Activated gamma-delta T cell treated with Interleukin-2 at 50 U/mL for 16 hours (primary cell): ENCODE measurements around the gene FAM43A.

Source experiments
- DNase-seq: peaks from one replicate; pipeline ENCODE4 v3.0.0-alpha.2; 2020

Gene FAM43A

DNA sequence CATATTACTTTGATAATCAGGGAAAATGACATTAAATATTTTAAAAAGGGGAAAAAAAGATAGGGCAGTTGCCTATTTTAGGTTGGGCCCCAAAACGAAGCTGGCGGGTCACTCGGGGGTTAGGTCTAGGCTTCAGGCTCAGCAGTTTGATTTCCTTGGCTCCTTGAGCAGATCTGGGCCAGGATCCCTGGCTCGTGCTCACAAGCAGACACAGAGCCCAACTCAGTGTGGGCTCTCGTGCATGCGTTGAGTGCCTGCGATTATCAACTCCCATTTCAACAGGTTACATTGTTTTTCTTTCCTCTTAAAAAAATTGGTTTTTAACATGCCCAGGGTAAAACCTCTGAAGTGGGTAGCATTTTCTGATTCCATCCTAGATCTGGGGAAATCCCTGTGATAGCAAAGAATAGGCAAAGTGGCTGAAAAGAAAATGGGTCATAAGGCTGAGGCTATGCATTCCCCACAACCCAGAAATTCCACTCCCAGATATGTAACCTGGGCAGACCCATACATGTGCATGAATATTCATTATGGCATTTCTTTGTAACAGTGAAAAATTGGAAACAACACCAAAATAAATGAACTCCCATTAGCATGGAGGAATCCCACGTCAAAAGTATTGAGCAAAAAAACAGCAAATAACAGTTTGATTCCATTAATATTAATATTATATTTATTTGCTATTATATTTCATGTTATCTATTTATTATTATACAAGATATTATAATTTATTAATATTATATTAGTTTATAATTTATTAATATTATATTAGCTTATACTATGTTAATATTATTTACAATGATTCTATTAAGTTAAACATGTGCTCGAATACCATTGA lies 27.8 kb downstream of the FAM43A start:
- DNase-seq = no peak

DNA sequence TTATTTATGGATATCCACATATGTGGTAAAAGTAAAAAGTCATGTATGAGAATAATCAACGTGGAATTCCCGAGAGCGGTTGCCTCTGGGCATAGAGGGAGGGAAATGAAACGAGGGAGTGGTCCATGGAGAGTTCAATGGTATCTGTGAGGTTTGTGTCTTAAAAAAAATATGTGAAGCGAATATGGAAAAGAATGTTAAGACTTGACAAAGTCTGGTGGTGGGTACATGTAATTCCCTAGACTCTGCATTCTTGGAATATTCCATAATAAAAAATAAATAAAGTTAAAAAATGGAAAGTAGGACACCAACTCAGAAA lies 28.4 kb downstream of the FAM43A start:
- no peak for DNase-seq

DNA sequence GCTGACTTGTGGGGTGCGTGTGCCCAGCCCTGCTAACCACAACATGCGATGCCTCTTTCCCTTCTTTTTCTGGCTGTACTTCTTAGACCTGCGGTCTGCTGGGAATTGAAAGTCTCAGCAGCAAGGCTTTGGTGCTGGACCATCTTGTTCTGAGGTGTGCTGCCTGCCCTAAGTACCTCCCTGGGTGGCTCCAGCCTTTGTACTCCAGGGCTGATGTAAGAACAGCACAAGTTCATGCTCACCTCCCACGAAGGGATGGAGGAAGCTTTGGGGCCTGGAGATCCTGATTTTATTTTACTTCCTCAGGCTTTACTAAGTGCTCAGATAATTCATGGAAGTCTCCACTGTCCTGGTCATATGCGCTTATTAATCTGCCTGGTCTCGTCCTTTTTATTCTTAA lies 28.9 kb downstream of the FAM43A start:
- no peak for DNase-seq

DNA sequence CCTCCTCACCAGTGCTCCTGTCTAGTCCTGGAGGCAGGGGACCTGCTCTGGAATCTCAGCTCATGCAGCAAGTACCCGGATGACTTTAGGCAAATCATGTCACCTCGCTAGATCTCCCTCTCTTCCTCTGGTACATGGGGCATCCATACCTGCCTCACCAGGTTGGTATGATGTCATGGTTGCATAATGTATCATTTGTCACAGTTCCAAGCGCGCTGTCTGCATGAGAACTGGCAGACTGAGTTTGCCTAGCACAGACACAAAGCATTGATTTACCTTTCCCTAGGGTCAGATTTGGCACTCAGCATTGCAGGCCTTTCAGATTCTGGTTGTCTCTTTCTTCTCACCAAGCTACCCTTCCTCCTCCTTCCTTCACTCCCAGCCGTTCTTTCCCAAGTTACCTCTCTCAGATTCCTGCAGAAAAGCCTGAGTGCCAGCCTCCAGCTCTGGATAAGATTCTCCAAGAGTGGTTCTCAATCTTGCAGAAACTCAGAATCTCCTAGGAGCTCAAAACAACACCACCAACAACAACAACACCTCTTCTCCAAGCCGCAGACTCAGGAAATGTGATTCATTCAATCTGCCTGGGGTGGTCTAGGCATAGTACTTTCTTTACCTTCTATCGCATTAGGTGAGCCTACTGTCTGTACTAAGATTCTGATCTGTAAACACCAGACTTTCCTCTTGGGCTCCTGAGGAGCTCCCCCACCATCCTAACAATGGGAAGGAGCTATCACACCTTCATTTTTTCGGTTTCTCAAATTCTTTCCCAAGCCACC lies 29.5 kb downstream of the FAM43A start:
- peak; percentile 32 for DNase-seq

DNA sequence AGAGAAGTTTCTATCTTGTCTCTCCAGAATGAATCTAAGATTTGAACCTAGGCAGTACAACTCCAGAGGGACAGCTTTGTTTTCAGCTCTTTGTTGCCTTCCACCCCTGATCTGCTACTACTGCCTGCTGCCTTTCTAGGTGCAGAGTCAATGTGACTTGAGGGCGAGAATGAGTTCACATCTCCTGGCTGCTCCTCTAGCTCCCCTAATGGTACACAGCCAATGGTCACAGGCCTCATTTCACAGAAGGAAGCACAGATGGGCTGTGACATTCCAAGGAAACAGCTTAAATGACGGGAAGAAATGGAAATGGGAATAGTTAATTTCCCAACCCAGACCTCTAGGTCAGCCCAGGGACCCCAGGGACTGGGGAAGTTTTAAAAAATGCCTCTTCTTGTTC lies 32.4 kb downstream of the FAM43A start:
- DNase-seq = no peak

DNA sequence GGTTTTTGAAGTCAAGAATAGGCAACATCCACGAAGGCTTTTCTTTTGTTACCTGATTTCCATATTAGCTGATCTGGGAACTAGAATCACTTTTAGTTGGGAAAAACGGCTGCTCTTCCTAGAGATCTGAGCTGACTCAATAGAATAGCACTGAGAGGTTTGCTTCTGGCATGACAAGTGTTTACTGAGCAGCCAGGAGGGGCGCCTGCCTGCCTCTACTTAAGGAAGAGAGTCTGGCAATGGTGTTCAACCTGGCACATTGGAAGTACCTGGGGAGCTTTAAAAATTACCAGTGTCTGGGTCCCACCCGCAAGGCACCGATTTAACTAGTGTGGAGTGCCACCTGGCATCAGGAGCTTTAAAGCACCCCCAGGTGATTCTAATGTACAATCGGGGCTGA lies 34.4 kb downstream of the FAM43A start:
- no peak for DNase-seq

DNA sequence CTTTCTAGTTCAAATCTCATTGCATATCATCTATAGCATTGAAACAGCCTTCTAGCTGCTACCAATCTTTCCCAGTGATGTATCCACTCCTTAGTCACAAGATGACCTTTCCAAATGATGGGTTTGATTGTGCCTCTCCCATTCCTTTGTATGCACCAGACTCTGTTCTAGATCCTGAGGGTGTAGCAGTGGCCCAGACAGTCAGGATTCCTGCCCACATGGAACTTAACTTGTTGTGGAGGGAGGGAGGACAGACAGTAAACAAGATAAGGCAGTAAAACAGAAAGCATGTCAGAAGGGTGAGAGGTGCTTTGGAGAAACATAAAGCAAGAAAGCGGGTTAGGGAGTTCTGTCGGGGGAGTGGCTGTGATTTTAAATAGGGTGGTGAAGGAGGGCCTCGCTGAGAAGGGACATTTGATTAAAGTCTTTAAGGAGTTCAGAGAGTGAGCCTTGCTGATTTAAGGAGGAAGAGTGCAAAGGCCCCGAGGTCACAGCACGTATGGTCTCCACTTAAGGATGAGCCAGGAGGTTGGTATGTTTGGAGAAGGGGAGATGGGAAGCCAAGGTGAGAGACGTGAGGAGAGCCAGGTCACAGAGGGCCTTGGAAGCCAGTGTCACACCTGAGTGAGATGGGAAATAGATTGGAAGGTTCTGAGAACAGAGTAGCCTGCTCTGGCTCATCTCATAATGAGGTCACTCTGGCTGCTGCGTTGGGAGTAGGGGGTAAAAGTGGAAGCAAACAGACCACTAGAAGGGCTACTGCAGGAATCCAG lies 38.3 kb downstream of the FAM43A start:
- no peak for DNase-seq

DNA sequence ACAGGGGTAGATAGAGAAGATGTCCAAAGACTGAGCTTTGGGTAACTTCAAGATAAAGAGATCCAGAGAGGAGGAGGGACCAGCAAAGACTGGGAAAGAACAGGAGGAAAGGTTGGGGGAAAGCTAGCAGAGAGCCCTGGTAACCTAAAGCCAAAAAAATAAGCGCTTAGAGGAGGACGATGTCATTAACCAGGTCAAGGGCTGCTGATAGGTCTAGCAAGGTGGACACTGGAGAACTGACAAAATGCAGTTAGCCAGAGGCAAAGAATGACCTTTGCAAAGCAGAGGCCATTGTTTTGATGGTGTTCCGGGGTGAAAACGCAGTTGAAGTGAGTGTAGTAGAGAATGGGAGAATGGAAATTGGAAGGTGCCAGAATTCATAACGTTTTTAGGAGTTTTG lies 39.7 kb downstream of the FAM43A start:
- DNase-seq = no peak

DNA sequence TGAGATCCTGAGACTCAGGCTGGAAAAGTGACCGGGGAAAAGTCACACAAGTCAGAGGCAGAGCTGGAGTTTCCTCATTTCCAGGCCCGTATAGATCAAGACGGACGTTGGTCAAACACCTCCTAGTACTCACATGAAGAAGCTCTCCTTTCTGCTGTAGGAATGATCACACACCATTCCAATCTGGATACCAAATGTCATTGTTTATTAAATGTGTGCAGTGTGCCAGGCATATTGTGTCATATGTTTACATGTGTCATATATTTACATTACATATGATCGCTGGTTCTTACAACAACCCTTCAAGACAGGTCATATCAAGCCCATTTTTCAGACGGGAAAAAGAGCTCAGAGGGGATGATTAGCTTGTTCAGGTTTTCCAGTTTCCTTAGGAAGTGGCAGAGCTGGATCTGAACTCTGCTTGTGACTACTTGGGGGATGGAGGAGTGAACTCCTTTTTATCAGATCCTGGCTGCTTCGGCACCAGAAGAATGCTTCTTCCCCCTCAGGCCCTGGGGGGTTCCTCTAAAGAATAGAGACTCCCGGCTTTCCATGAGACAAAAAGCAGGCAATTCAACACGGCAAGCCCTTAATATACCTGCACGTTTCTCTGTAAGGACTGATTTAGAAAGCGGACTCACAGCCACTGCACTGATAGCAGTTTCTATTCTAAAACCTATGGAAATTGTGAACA lies 41.9 kb downstream of the FAM43A start:
- no peak for DNase-seq

DNA sequence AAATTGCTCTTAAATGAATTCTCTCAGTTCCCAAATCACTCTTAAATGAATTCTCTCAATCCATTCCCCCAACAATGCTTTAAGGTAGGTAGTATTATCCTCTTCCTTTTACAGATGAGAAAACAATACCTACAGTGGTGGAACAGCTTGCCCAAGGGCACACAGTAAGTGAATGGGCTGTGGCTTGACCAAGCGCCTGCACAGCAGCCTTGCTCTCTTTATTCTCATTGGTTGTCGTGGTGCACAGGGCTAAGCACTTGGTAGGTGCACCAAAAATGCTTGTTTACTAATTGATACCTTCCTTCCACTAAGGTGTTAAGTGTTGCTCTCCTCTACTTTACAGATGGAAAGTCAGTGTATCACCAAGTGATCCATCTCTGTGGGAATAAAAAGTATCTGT lies 43.3 kb downstream of the FAM43A start:
- DNase-seq = no peak

DNA sequence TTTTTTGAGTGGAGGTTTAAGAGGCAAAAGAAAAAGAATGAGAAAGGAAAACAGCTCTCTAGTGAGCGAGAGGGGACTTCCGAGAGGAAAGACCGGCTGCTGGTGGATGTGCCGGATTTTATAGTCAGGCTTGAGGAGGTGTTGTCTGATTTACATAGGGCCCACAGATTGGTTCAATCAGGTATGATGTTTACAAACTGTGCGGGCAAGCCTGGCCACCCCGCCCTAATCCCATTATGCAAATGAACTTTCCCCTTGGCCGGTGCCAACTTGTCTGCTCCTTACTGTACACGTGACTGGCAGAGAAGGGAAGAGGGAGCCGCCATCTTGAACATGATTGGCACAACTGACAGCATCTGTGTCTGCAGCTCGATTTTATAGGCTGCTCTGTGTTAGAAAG lies 44.7 kb downstream of the FAM43A start:
- no peak for DNase-seq

DNA sequence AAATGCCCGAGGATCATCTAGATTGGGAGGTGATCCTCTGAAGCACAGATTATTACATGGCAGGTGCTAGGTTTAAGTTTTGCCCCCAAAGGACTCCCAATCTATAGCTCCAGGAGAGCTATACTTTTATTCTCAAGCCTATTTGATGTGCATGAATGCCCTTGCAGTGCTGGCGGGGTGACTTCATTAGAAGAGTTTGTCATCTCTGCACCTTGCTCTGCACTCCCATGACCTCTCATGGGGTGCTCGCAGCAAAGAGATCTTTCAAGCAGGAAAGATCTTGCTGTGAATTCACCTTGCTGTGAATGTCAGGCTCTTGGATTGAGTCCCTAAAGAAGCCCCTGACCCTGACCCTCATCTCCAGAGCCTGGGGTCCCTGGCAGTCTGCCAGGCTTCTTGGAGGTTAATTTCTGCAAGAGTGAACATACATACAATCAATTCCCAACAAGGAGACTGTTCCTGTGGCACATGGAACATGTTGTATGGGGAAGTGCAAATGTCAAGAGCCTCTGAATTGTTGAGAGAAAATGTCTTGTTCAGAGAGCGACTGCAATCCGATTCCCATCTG lies 45.9 kb downstream of the FAM43A start:
- DNase-seq = no peak

DNA sequence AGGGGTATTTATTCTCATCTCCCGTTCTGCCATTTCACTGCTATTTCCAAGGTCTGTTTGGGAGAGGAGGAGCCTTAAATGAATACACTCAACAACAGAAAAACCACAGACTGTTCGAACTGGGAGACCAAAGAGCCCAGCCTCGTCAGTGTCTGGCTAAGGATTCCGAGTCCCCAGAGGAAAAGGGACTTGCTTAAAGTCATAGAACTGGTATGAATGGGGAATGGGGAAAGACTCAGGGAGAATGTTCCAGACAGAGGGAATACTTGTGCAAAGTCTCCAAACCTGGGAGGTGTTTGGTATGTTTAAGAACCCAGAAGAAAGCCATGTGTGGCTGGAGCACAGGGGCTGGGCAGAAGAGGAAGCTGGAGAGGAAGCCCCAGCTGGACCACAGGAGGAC lies 46.9 kb downstream of the FAM43A start:
- no peak for DNase-seq

DNA sequence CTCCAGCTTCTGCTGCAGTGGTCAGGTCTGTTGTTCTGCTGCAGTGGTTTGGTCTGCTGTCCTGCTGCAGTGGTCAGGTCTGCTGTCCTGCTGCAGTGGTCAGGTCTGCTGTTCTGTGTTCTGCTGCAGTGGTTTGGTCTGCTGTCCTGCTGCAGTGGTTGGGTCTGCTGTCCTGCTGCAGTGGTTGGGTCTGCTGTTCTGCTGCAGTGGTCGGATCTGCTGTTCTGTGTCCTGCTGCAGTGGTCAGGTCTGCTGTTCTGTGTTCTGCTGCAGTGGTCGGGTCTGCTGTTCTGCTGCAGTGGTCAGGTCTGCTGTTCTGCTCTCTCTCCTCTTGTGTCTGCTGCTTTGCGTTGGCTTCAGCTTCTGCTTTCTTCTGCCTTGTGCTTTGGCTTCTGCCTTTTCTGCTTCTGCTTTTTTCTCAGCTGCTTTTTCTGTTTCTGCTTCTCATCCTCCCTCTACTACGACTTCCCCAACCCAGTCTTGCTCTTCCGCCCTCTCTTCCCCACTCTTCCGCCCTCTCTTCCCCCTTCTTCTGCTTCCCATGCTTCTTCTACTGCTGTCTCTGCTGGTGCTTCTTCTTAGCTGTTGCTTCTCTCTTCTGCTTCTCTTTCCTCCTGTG lies 50.7 kb downstream of the FAM43A start:
- DNase-seq = no peak

DNA sequence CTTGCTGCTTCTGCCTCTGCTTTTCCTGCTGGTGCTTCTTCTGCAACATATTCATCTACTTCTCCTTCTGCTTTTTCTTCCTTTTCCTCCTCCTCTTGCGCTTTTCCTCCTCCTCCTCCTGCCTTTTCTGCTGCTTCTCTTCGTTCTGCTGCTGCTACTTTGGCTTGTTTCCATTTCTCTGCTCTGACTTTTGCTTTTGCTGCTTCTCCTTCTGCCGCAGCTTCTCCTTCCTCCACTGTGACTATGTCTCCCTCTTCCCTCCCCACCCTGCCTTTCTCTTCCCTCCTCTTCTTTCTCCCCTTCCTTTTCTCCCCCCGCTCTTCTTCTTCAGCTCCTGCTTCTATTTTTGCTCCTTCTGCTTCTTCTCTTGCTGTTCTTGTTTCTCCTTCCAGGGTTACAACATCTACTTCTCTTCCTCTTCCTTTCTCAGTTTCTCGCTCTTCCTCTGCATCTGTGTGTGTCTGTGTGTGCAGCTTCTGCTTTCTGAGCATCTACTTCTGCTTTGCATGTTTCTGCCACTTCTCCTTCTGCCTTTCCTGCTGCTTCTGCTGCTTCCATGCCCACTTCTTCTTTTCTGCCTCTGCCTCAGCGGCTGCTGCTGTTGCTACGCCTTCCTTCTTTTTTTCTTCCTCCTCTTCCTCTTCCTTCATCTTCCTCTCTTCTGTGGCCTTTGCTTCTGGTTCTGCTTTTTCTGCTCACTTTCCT lies 51.4 kb downstream of the FAM43A start:
- DNase-seq = no peak
